Measurements from ENCODE around the gene CYB561D1. TPM values are rescaled to one million over a fixed set of nuclear protein-coding genes. Genes with fewer than 3 reads are reported as not detected.

CYB561D1 gene
- total and polyA plus RNA-seq, 9 of the 15 experiments (the other 6 are each of a cell fraction or from before 2014, with no cell fraction given), result 0.71 to 7.2 (median 3.5) TPM

- TF ChIP-seq PRMT5 (CRISPR knock-in tag; IDR thresholded peaks at IDR 0.05) (no peak), MIER1 (IDR thresholded peaks at IDR 0.05; ENCODE audit: low read depth) (peak; percentile 60; the same call in 1 of the 2 replicates), ZFX (CRISPR knock-in tag; IDR thresholded peaks at IDR 0.05) (no peak), SRSF3 (IDR thresholded peaks at IDR 0.05; ENCODE audit: insufficient read depth, low read length) (no peak; the same call in 1 of the 2 replicates), ZNF3 (CRISPR knock-in tag; IDR thresholded peaks at IDR 0.05) (no peak), BRD9 (IDR thresholded peaks at IDR 0.05; ENCODE audit: low read depth, partially characterized antibody) (peak; percentile 78), BCOR (IDR thresholded peaks at IDR 0.05) (no peak), CHD7 (IDR thresholded peaks at IDR 0.05; ENCODE audit: low read depth, low read length) (no peak), AFF1 (IDR thresholded peaks at IDR 0.05; ENCODE audit: low read depth in 1 of 2, partially characterized antibody in 2 of 2) (no peak), MCM3 (IDR thresholded peaks at IDR 0.05) (no peak), EHMT2 (IDR thresholded peaks at IDR 0.05) (0 out of 2 replicates have a peak, but pooled peaks have one; percentile 26)
These were observed 38.7 kb downstream of the CYB561D1 start (continued) for GRCh38 chr1:109532365-109533136.

All from K562 (cell line).